B cell (primary cell): ENCODE results near the gene TUBA1C. TPM values are rescaled to one million over a fixed set of nuclear protein-coding genes. Genes with fewer than 3 reads are reported as not detected.

Source experiments
- ATAC-seq: fragments of 200-7000 bp; cut with Tn5 transposase; one replicate; pipeline ENCODE4 v1.10.0; 2021; ENCODE audit warnings: low read depth, mild to moderate bottlenecking, moderate number of reproducible peaks, moderate library complexity
- CTCF ChIA-PET: fragments of 350-600 bp; sonication (Branson Sonifier 250); formaldehyde crosslinking; loops from one replicate; lab custom pipeline; 2021; ENCODE audit warnings: antibody characterized with exemption, inconsistent platforms; lab: Charles Lee
- POLR2A ChIA-PET: fragments of 350-600 bp; sonication (Branson Sonifier 250); formaldehyde crosslinking; loops from one replicate; lab custom pipeline; 2021; ENCODE audit warnings: antibody characterized with exemption; lab: Charles Lee
- DNase-seq: peaks from one replicate; pipeline ENCODE4 v3.0.0; 2013
- H2AFZ ChIP-seq: 2 replicates; pipeline ENCODE4 v1.6.1; 2012; ENCODE audit warnings: mild to moderate bottlenecking, low read depth, low read length; ENCODE audit not compliant: insufficient read depth, poor library complexity, severe bottlenecking
- H3K27ac ChIP-seq, 2 donors: 1 replicate in 1 of 2; 2 replicates in 1 of 2; pipeline ENCODE4 v1.5.1; 2012 to 2013; ENCODE audit warnings: low read length in 2 of 2, mild to moderate bottlenecking in 2 of 2, moderate library complexity in 1 of 2
- H3K27me3 ChIP-seq, 4 experiments: fragments of 200-600 bp in 1 of 4; sonication (generic) in 1 of 4; replicated peaks in 1 of 4; 1 replicate in 2 of 4; 2 replicates in 2 of 4; pipeline versions ENCODE4 v1.6.1 to v1.7.0; 2013 to 2016; ENCODE audit warnings: low read length in 3 of 4, mild to moderate bottlenecking in 2 of 4, mixed read lengths in 1 of 4, moderate library complexity in 1 of 4; ENCODE audit not compliant: insufficient read depth in 4 of 4, control insufficient read depth in 3 of 4; ENCODE audit errors: control extremely low read depth in 1 of 4
- H3K36me3 ChIP-seq, 2 experiments: replicated peaks in 1 of 2; 1 replicate in 1 of 2; 2 replicates in 1 of 2; pipeline versions ENCODE4 v1.6.1 to v1.7.1; 2013; ENCODE audit warnings: low read length in 1 of 2; ENCODE audit not compliant: insufficient read depth in 2 of 2, control insufficient read depth in 1 of 2; ENCODE audit errors: control extremely low read depth in 1 of 2, extremely low read depth in 1 of 2
- H3K4me1 ChIP-seq, 2 donors: fragments of 200-600 bp in 1 of 2; sonication (generic) in 1 of 2; 1 replicate in 1 of 2; 2 replicates in 1 of 2; pipeline versions ENCODE4 v1.5.1 to v1.6.1; 2013 to 2017; ENCODE audit warnings: low read length in 2 of 2; ENCODE audit not compliant: control insufficient read depth in 2 of 2, insufficient read depth in 2 of 2
- H3K4me2 ChIP-seq: replicated peaks from 2 replicates; pipeline ENCODE3; 2012; ENCODE audit warnings: mild to moderate bottlenecking, low read depth, low read length; ENCODE audit not compliant: poor library complexity, severe bottlenecking
- H3K4me3 ChIP-seq, 5 experiments: fragments of 200-600 bp in 1 of 5; sonication (generic) in 1 of 5; 1 replicate in 3 of 5; 2 replicates in 2 of 5; pipeline versions ENCODE4 v1.5.1 to v1.7.0; 2011 to 2016; ENCODE audit warnings: low read length in 4 of 5, mild to moderate bottlenecking in 4 of 5, low read depth in 2 of 5, control low read depth in 1 of 5, moderate library complexity in 1 of 5; ENCODE audit not compliant: insufficient read depth in 1 of 5; ENCODE audit errors: control extremely low read depth in 1 of 5, extremely low read depth in 1 of 5
- H3K79me2 ChIP-seq: fragments of 200-600 bp; sonication (generic); one replicate; pipeline ENCODE4 v1.6.0; 2016; ENCODE audit warnings: low read length; ENCODE audit not compliant: control insufficient read depth, insufficient read depth
- H3K9ac ChIP-seq: fragments of 200-600 bp; sonication (generic); 2 replicates; pipeline ENCODE4 v1.6.1; 2017; ENCODE audit warnings: mild to moderate bottlenecking, low read length, moderate library complexity
- H3K9me3 ChIP-seq, 3 donors: one replicate each; pipeline versions ENCODE4 v1.6.1 to v1.7.1; 2013; ENCODE audit warnings: low read length in 2 of 3; ENCODE audit not compliant: control insufficient read depth in 2 of 3, insufficient read depth in 1 of 3; ENCODE audit errors: control extremely low read depth in 1 of 3
- H4K20me1 ChIP-seq: 2 replicates; pipeline ENCODE4 v1.6.0; 2012; ENCODE audit warnings: mild to moderate bottlenecking, low read length; ENCODE audit not compliant: insufficient read depth, control insufficient read depth, poor library complexity, severe bottlenecking
- H3K27ac Mint-ChIP-seq: one replicate; pipeline ENCODE4 v1.8.0; 2021; ENCODE audit warnings: mixed read lengths
- H3K27me3 Mint-ChIP-seq: one replicate; pipeline ENCODE4 v1.8.0; 2021; ENCODE audit warnings: mixed read lengths
- H3K4me1 Mint-ChIP-seq: one replicate; pipeline ENCODE4 v1.8.0; 2021; ENCODE audit warnings: mixed read lengths
- H3K4me3 Mint-ChIP-seq: one replicate; pipeline ENCODE4 v1.8.0; 2021; ENCODE audit warnings: mixed read lengths
- H3K9me3 Mint-ChIP-seq: one replicate; pipeline ENCODE4 v1.8.0; 2022; ENCODE audit warnings: mixed read lengths; ENCODE audit not compliant: insufficient read depth
- EZH2 ChIP-seq: IDR thresholded peaks from 2 replicates; pipeline ENCODE4 v1.6.1; 2012; ENCODE audit warnings: borderline replicate concordance, low read depth, mild to moderate bottlenecking, moderate library complexity, low read length; ENCODE audit not compliant: insufficient read depth, poor library complexity, severe bottlenecking
- WGBS: methylation state at CpG from one replicate; pipeline ENCODE4 v1.1.5; 2013; ENCODE audit warnings: missing lambda C conversion rate; ENCODE audit not compliant: insufficient coverage; 5-methylcytosine and 5-hydroxymethylcytosine counted together
- intact Hi-C: fragments of 100-400 bp; cut with micrococcal nuclease; formaldehyde crosslinking; loops from one replicate; pipeline ENCODE4 v1.10.0; 2022
- polyA plus RNA-seq: library from polyadenylated mRNA; depleted of rRNA; stranded (reverse); fragments of >200 nt; gene quantifications from 2 replicates; pipeline ENCODE4 v1.2.3, GENCODE V29; 2012
- total RNA-seq, 2 donors: library from RNA; stranded (reverse); fragments of 120-200 nt in 1 of 2; gene quantifications; 1 replicate in 1 of 2; 2 replicates in 1 of 2; pipeline versions ENCODE4 v1.2.3 to v1.2.4, GENCODE V29; 2013 to 2022
- TF ChIP-seq, protein P1 (sequence below): fragments of 200-600 bp; IDR thresholded peaks from one replicate; pipeline ENCODE4 v1.8.0; 2022; ENCODE audit warnings: antibody characterized with exemption, mild to moderate bottlenecking

TUBA1C gene
- total and polyA plus RNA-seq, 2 donors (not counting 1 experiment from before 2014, with no cell fraction given) = 34.9 to 121 TPM

- Histone ChIP-seq H3K4me3 (no peak overlapping the region), H3K4me1 (no peaks in the 10 kb centered on the region), H4K20me1 (no peaks in the 10 kb centered on the region), H3K27me3 (no peaks in the 10 kb centered on the region), H3K27ac (no peak overlapping the region), H2AFZ (no peak overlapping the region), H3K36me3 (no peaks in the 10 kb centered on the region), H3K4me2 (no peak overlapping the region), H3K9me3 (no peaks in the 10 kb centered on the region), H3K9ac (no peak overlapping the region), H3K79me2 (no peaks in the 10 kb centered on the region)
- TF ChIP-seq, protein P1, sequence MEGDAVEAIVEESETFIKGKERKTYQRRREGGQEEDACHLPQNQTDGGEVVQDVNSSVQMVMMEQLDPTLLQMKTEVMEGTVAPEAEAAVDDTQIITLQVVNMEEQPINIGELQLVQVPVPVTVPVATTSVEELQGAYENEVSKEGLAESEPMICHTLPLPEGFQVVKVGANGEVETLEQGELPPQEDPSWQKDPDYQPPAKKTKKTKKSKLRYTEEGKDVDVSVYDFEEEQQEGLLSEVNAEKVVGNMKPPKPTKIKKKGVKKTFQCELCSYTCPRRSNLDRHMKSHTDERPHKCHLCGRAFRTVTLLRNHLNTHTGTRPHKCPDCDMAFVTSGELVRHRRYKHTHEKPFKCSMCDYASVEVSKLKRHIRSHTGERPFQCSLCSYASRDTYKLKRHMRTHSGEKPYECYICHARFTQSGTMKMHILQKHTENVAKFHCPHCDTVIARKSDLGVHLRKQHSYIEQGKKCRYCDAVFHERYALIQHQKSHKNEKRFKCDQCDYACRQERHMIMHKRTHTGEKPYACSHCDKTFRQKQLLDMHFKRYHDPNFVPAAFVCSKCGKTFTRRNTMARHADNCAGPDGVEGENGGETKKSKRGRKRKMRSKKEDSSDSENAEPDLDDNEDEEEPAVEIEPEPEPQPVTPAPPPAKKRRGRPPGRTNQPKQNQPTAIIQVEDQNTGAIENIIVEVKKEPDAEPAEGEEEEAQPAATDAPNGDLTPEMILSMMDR = no peak
- TF ChIP-seq EZH2 = no peak
- CTCF ChIA-PET = interaction anchor here (0.6 to 4.6 kb wide), 3 partner anchors 9 to 137 kb away, joined by 3 to 35 read pairs (median 3); no protein-coding TSS in a partner anchor
- POLR2A ChIA-PET = interaction anchor here (0.6 kb wide), 2 partner anchors 10 to 35 kb away, joined by 4 to 6 read pairs; no protein-coding TSS in a partner anchor
- no peaks in the 10 kb centered on the region for H3K27me3 Mint-ChIP-seq
- ATAC-seq (no peak), DNase-seq (no peak)
- no peaks in the 10 kb centered on the region for H3K4me1 Mint-ChIP-seq
- no peaks in the 10 kb centered on the region for H3K9me3 Mint-ChIP-seq
- H3K4me3 Mint-ChIP-seq = no peak overlapping the region
- H3K27ac Mint-ChIP-seq = no peak overlapping the region
- 96% methylated on average over 7 of the region's 7 CpGs for WGBS
- intact Hi-C loops = no loop called here
These were observed 39.2 kb upstream of the TUBA1C start for GRCh38 chr12:49225576-49226166.

- Histone ChIP-seq H3K79me2 (no peaks in the 10 kb centered on the region), H4K20me1 (no peaks in the 10 kb centered on the region), H3K4me2 (no peak overlapping the region), H3K27me3 (no peaks in the 10 kb centered on the region), H3K9ac (no peak overlapping the region), H3K36me3 (no peaks in the 10 kb centered on the region), H3K4me1 (no peaks in the 10 kb centered on the region), H3K9me3 (no peaks in the 10 kb centered on the region), H2AFZ (no peak overlapping the region), H3K4me3 (no peak overlapping the region), H3K27ac (no peak overlapping the region)
- DNase-seq = no peak
- no peaks in the 10 kb centered on the region for H3K4me1 Mint-ChIP-seq
- no peaks in the 10 kb centered on the region for H3K27me3 Mint-ChIP-seq
- H3K27ac Mint-ChIP-seq = no peak overlapping the region
- ChIA-PET POLR2A (no interaction called here), CTCF (interaction anchor here (1.5 kb wide), 1 partner anchor 164 kb away, joined by 4 read pairs; no protein-coding TSS in a partner anchor)
- intact Hi-C loops = no loop called here
- H3K9me3 Mint-ChIP-seq = no peaks in the 10 kb centered on the region
- no peak overlapping the region for H3K4me3 Mint-ChIP-seq
- ATAC-seq = no peak
- 100% methylated on average over 2 of the region's 3 CpGs for WGBS
- no peak for TF ChIP-seq EZH2
- TF ChIP-seq, protein P1 = no peak
These were observed 37.2 kb upstream of the TUBA1C start for GRCh38 chr12:49227713-49228112.
